Hindlimb muscle (tissue), 1 donor: Measurements from ENCODE around the gene CHURC1. TPM values are rescaled to one million over a fixed set of nuclear protein-coding genes. Genes with fewer than 3 reads are reported as not detected.
"Not testable (repeated sequence)": the region's sequence is repeated elsewhere in the genome, so short reads cannot be mapped to it uniquely, and the experiment has no call there.

Experiments
- DNase-seq: peaks from one replicate; pipeline ENCODE4 v3.0.0-alpha.2; 2013
- polyA plus RNA-seq: library from polyadenylated mRNA; unstranded; fragments of 120-200 nt; gene quantifications from one replicate; pipeline ENCODE4 v1.2.1, GENCODE V29; 2013; ENCODE audit not compliant: insufficient read length

The CHURC1 gene
- polyA plus RNA-seq, 1 donor: 38.7 TPM

GRCh38 chr14:64910847-64911495 is 3.3 kb upstream of the CHURC1 start:
- no peak for DNase-seq

GRCh38 chr14:64912261-64912660 is 2.0 kb upstream of the CHURC1 start:
- DNase-seq: no peak

- DNase-seq: not testable (repeated sequence)
Measured at GRCh38 chr14:64913477-64913876, 778 bp upstream of the CHURC1 start.

GRCh38 chr14:64915029-64915424 is 772 bp downstream of the CHURC1 start:
- no peak for DNase-seq

GRCh38 chr14:64915797-64916196 is 1.5 kb downstream of the CHURC1 start:
- no peak for DNase-seq

- no peak for DNase-seq
Measured at GRCh38 chr14:64918216-64918615, 4.0 kb downstream of the CHURC1 start.

- no peak for DNase-seq
Measured at GRCh38 chr14:64919215-64919614, 5.0 kb downstream of the CHURC1 start.

GRCh38 chr14:64919618-64920017 is 5.4 kb downstream of the CHURC1 start:
- DNase-seq: no peak

GRCh38 chr14:64920465-64920864 is 6.2 kb downstream of the CHURC1 start:
- no peak for DNase-seq

GRCh38 chr14:64923015-64923414 is 8.8 kb downstream of the CHURC1 start:
- no peak for DNase-seq

- no peak for DNase-seq
Measured at GRCh38 chr14:64926398-64926995, 12.2 kb downstream of the CHURC1 start.

GRCh38 chr14:64927031-64927430 is 12.8 kb downstream of the CHURC1 start:
- DNase-seq: no peak

GRCh38 chr14:64928239-64929013 is 14.2 kb downstream of the CHURC1 start:
- DNase-seq: no peak

GRCh38 chr14:64929014-64929359 is 14.7 kb downstream of the CHURC1 start:
- no peak for DNase-seq

GRCh38 chr14:64930085-64930843 is 16.0 kb downstream of the CHURC1 start:
- DNase-seq: peak; percentile 26

GRCh38 chr14:64931123-64931522 is 16.9 kb downstream of the CHURC1 start:
- no peak for DNase-seq

GRCh38 chr14:64932231-64932630 is 18.0 kb downstream of the CHURC1 start:
- DNase-seq: no peak

- no peak for DNase-seq
Measured at GRCh38 chr14:64934338-64934929, 20.2 kb downstream of the CHURC1 start.

- no peak for DNase-seq
Measured at GRCh38 chr14:64935508-64935907, 21.3 kb downstream of the CHURC1 start.

- DNase-seq: no peak
Measured at GRCh38 chr14:64937171-64937820, 23.0 kb downstream of the CHURC1 start.

GRCh38 chr14:64937821-64938193 is 23.6 kb downstream of the CHURC1 start:
- no peak for DNase-seq
